DOHH2 (cell line): Measurements from ENCODE around the gene PDIA6.

ENCODE experiments used
- H3F3A ChIP-seq: fragments of 200-600 bp; sonication (generic), shearing (Covaris generic); 2 replicates; pipeline ENCODE4 v1.6.0; 2016; ENCODE audit warnings: antibody characterized with exemption, mild to moderate bottlenecking; ENCODE audit not compliant: control insufficient read depth, insufficient read depth
- H3K27ac ChIP-seq: fragments of 200-600 bp; sonication (generic); 2 replicates; pipeline ENCODE4 v1.5.1; 2014; ENCODE audit warnings: low read depth, mild to moderate bottlenecking, low read length, moderate library complexity
- H3K27me3 ChIP-seq: fragments of 200-600 bp; sonication (generic); 2 replicates; pipeline ENCODE4 v1.6.1; 2014; ENCODE audit warnings: mild to moderate bottlenecking, low read length, mixed read lengths; ENCODE audit not compliant: control insufficient read depth
- H3K36me3 ChIP-seq: fragments of 200-600 bp; sonication (generic); 2 replicates; pipeline ENCODE4 v1.6.1; 2014; ENCODE audit warnings: mild to moderate bottlenecking, low read length, moderate library complexity, mixed read lengths; ENCODE audit not compliant: control insufficient read depth
- H3K4me1 ChIP-seq: fragments of 200-600 bp; sonication (generic); 2 replicates; pipeline ENCODE4 v1.6.1; 2014; ENCODE audit warnings: mild to moderate bottlenecking, low read length, mixed read lengths; ENCODE audit not compliant: control insufficient read depth
- H3K4me2 ChIP-seq: fragments of 200-600 bp; sonication (generic); 2 replicates; pipeline ENCODE4 v1.6.0; 2014; ENCODE audit warnings: mild to moderate bottlenecking, low read length, moderate library complexity
- H3K4me3 ChIP-seq: fragments of 200-600 bp; sonication (generic); 2 replicates; pipeline ENCODE4 v1.5.1; 2014; ENCODE audit warnings: mild to moderate bottlenecking, low read length, mixed read lengths
- H3K79me2 ChIP-seq: fragments of 200-600 bp; sonication (generic); 2 replicates; pipeline ENCODE4 v1.6.1; 2014; ENCODE audit warnings: mild to moderate bottlenecking, low read length, mixed read lengths; ENCODE audit not compliant: control insufficient read depth
- H3K9me2 ChIP-seq: fragments of 200-600 bp; sonication (generic); replicated peaks from 2 replicates; pipeline ENCODE4 v1.6.1; 2014; ENCODE audit warnings: mild to moderate bottlenecking, low read length, mixed read lengths; ENCODE audit not compliant: control insufficient read depth
- H3K9me3 ChIP-seq: fragments of 200-600 bp; sonication (generic); 2 replicates; pipeline ENCODE4 v1.6.1; 2014; ENCODE audit warnings: antibody characterized with exemption, low read length, mixed read lengths; ENCODE audit not compliant: control insufficient read depth, insufficient read depth
- H4K20me1 ChIP-seq: fragments of 200-600 bp; sonication (generic); 2 replicates; pipeline ENCODE4 v1.6.0; 2014; ENCODE audit warnings: low read depth, mild to moderate bottlenecking, antibody characterized with exemption, low read length, moderate library complexity; ENCODE audit not compliant: control insufficient read depth, insufficient read depth
- EZH2phosphoT487 ChIP-seq: fragments of 200-600 bp; sonication (generic); IDR thresholded peaks from 2 replicates; pipeline ENCODE4 v1.6.1; 2017; ENCODE audit warnings: borderline replicate concordance, mild to moderate bottlenecking, antibody characterized with exemption, low read length, moderate library complexity, mixed read lengths
- TF ChIP-seq, protein P1 (sequence below): fragments of 200-600 bp; sonication (generic); IDR thresholded peaks from one replicate; pipeline ENCODE4 v1.5.1; 2014; ENCODE audit warnings: antibody characterized with exemption, mild to moderate bottlenecking, low read depth, low read length; ENCODE audit not compliant: poor library complexity, severe bottlenecking

The PDIA6 gene

DNA sequence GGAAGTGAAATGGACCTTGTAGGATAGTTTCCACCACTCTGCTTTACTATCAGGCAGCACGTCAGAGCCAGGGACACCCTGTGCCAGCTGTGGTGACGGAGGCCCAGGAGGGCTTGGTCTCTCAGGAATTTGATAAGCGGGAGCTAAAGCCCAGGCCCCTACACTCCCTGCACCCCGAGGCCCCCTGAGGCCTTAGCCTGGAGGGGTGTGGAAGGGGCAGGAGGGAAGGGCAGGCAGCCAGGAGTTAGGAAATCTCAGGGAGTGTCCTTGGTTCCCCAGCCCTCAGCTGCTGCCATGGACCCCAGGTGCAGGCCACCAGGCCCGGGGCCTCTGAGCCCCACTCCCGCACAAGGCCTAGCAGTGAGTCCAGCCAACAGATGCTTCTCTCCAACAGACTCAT, 38.2 kb downstream of the PDIA6 start:
- H3K9me2 ChIP-seq = no peaks in the 10 kb centered on the region
- no peaks in the 10 kb centered on the region for H3K4me1 ChIP-seq
- H3F3A ChIP-seq = no peaks in the 10 kb centered on the region
- H3K4me2 ChIP-seq = no peak overlapping the region
- no peaks in the 10 kb centered on the region for H3K27me3 ChIP-seq
- no peaks in the 10 kb centered on the region; the same call in 1 of the 2 replicates for H4K20me1 ChIP-seq
- H3K9me3 ChIP-seq = no peaks in the 10 kb centered on the region
- no peaks in the 10 kb centered on the region for H3K79me2 ChIP-seq
- no peak for TF ChIP-seq EZH2phosphoT487
- TF ChIP-seq, protein P1, sequence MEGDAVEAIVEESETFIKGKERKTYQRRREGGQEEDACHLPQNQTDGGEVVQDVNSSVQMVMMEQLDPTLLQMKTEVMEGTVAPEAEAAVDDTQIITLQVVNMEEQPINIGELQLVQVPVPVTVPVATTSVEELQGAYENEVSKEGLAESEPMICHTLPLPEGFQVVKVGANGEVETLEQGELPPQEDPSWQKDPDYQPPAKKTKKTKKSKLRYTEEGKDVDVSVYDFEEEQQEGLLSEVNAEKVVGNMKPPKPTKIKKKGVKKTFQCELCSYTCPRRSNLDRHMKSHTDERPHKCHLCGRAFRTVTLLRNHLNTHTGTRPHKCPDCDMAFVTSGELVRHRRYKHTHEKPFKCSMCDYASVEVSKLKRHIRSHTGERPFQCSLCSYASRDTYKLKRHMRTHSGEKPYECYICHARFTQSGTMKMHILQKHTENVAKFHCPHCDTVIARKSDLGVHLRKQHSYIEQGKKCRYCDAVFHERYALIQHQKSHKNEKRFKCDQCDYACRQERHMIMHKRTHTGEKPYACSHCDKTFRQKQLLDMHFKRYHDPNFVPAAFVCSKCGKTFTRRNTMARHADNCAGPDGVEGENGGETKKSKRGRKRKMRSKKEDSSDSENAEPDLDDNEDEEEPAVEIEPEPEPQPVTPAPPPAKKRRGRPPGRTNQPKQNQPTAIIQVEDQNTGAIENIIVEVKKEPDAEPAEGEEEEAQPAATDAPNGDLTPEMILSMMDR = no peak
- H3K27ac ChIP-seq = no peak overlapping the region
- no peak overlapping the region for H3K4me3 ChIP-seq
- no peaks in the 10 kb centered on the region; the same call in 1 of the 2 replicates for H3K36me3 ChIP-seq

- no peaks in the 10 kb centered on the region for H3F3A ChIP-seq
- no peaks in the 10 kb centered on the region for H3K9me3 ChIP-seq
- H3K27me3 ChIP-seq = no peaks in the 10 kb centered on the region
- TF ChIP-seq EZH2phosphoT487 = no peak
- TF ChIP-seq, protein P1 = no peak
- no peaks in the 10 kb centered on the region; the same call in 1 of the 2 replicates for H4K20me1 ChIP-seq
- no peak overlapping the region for H3K4me2 ChIP-seq
- no peaks in the 10 kb centered on the region for H3K4me1 ChIP-seq
- H3K4me3 ChIP-seq = no peak overlapping the region
- no peaks in the 10 kb centered on the region for H3K9me2 ChIP-seq
- no peaks in the 10 kb centered on the region for H3K79me2 ChIP-seq
- no peaks in the 10 kb centered on the region; the same call in 1 of the 2 replicates for H3K36me3 ChIP-seq
- H3K27ac ChIP-seq = no peak overlapping the region
Observed at GRCh38 chr2:10773821-10774341, 38.7 kb downstream of the PDIA6 start.

- Histone ChIP-seq H3K4me2 (no peak overlapping the region), H3K9me3 (no peaks in the 10 kb centered on the region), H3K36me3 (no peaks in the 10 kb centered on the region), H3K27me3 (no peaks in the 10 kb centered on the region), H3K79me2 (no peaks in the 10 kb centered on the region), H3K4me1 (no peaks in the 10 kb centered on the region), H3F3A (no peaks in the 10 kb centered on the region), H3K27ac (no peak overlapping the region), H3K9me2 (no peaks in the 10 kb centered on the region), H3K4me3 (no peak overlapping the region), H4K20me1 (no peaks in the 10 kb centered on the region; the same call in 1 of the 2 replicates)
- TF ChIP-seq, protein P1 = no peak
- TF ChIP-seq EZH2phosphoT487 = no peak
Observed at GRCh38 chr2:10772868-10773215, 39.7 kb downstream of the PDIA6 start.
